DMS79 treated with DMSO at 0.1 percent for 48 hours (cell line): ENCODE results near the gene PIGR.
"Not testable (repeated sequence)": the region's sequence is repeated elsewhere in the genome, so short reads cannot be mapped to it uniquely, and the experiment has no call there.

Experiments used
- DNase-seq: peaks from one replicate; lab custom pipeline; 2025; lab: John Stamatoyannopoulos, UW

Gene PIGR

GRCh38 chr1:206932177-206932576, 14.1 kb downstream of the PIGR start:
- no peak for DNase-seq

GRCh38 chr1:206931709-206932108, 14.6 kb downstream of the PIGR start:
- DNase-seq, result no peak

GRCh38 chr1:206930210-206930798, 16.0 kb downstream of the PIGR start:
- DNase-seq, result no peak

GRCh38 chr1:206929524-206929923, 16.7 kb downstream of the PIGR start:
- no peak for DNase-seq

GRCh38 chr1:206926286-206926685, 20.0 kb downstream of the PIGR start:
- no peak for DNase-seq

GRCh38 chr1:206925106-206925736, 21.0 kb downstream of the PIGR start:
- no peak for DNase-seq

GRCh38 chr1:206924592-206925105, 21.6 kb downstream of the PIGR start:
- no peak for DNase-seq

- DNase-seq, result not testable (repeated sequence)
Measured at GRCh38 chr1:206923961-206924557, 22.2 kb downstream of the PIGR start.

GRCh38 chr1:206923009-206923960, 23.0 kb downstream of the PIGR start:
- DNase-seq, result no peak

GRCh38 chr1:206922524-206922923, 23.7 kb downstream of the PIGR start:
- DNase-seq, result no peak

GRCh38 chr1:206921772-206922265, 24.4 kb downstream of the PIGR start, which contains the start of gene FCMR:
Gene FCMR (minus strand): TSS chr1:206921941. CDS start chr1:206921854, 87 bp downstream.
- DNase-seq, result peak; percentile 40

GRCh38 chr1:206918076-206918475, 28.2 kb downstream of the PIGR start:
- DNase-seq, result no peak

- no peak for DNase-seq
Measured at GRCh38 chr1:206916000-206916709, 30.1 kb downstream of the PIGR start.

GRCh38 chr1:206915030-206915735, 31.1 kb downstream of the PIGR start:
- peak; percentile 33 for DNase-seq

GRCh38 chr1:206913766-206914537, 32.3 kb downstream of the PIGR start:
- DNase-seq, result no peak

GRCh38 chr1:206912445-206913095, 33.7 kb downstream of the PIGR start:
- peak; percentile 84 for DNase-seq

- peak; percentile 54 for DNase-seq
Measured at GRCh38 chr1:206911064-206911663, 35.1 kb downstream of the PIGR start.

GRCh38 chr1:206909883-206910318, 36.4 kb downstream of the PIGR start:
- DNase-seq, result no peak
